SU-DHL-6 (cell line): ENCODE results near the gene EFNA5.

Experiments
- H2AFZ ChIP-seq: fragments of 200-600 bp; sonication (generic); 2 replicates; pipeline ENCODE4 v1.6.1; 2014; ENCODE audit warnings: low read depth, mild to moderate bottlenecking, moderate library complexity, mixed read lengths, antibody characterized with exemption, low read length; ENCODE audit not compliant: severe bottlenecking
- H3F3A ChIP-seq: fragments of 200-600 bp; shearing (Covaris generic); 2 replicates; pipeline ENCODE4 v1.6.0; 2016; ENCODE audit warnings: antibody characterized with exemption, mild to moderate bottlenecking; ENCODE audit not compliant: insufficient read depth
- H3K27ac ChIP-seq: fragments of 200-600 bp; sonication (generic); 2 replicates; pipeline ENCODE4 v1.5.1; 2016; ENCODE audit warnings: low read depth, mild to moderate bottlenecking, low read length, moderate library complexity, mixed read lengths
- H3K27me3 ChIP-seq: fragments of 200-600 bp; sonication (generic), shearing (Covaris generic); 2 replicates; pipeline ENCODE4 v1.6.0; 2014; ENCODE audit warnings: mild to moderate bottlenecking, low read length
- H3K36me3 ChIP-seq: fragments of 200-600 bp; sonication (generic); 2 replicates; pipeline ENCODE4 v1.6.1; 2014; ENCODE audit warnings: mild to moderate bottlenecking, low read length, mixed read lengths
- H3K4me2 ChIP-seq: fragments of 300-600, 200-600 bp; shearing (Covaris generic), sonication (generic); 2 replicates; pipeline ENCODE4 v1.6.0; 2014; ENCODE audit warnings: low read length, low read depth, mild to moderate bottlenecking; ENCODE audit not compliant: poor library complexity, severe bottlenecking
- H3K4me3 ChIP-seq: fragments of 200-600 bp; sonication (generic); 2 replicates; pipeline ENCODE4 v1.5.1; 2014; ENCODE audit warnings: antibody characterized with exemption, low read length, mild to moderate bottlenecking, mixed read lengths; ENCODE audit not compliant: insufficient read depth, poor library complexity, severe bottlenecking
- H3K79me2 ChIP-seq: fragments of 200-600 bp; sonication (generic); 2 replicates; pipeline ENCODE4 v1.6.1; 2014; ENCODE audit warnings: mild to moderate bottlenecking, low read length, moderate library complexity; ENCODE audit not compliant: insufficient read depth
- H3K9ac ChIP-seq: fragments of 200-600 bp; sonication (generic); 2 replicates; pipeline ENCODE4 v1.7.0; 2014; ENCODE audit warnings: mild to moderate bottlenecking, low read length
- H3K9me2 ChIP-seq: fragments of 200-600 bp; sonication (generic); replicated peaks from 2 replicates; pipeline ENCODE4 v1.6.1; 2014; ENCODE audit warnings: low read length; ENCODE audit not compliant: insufficient read depth
- H3K9me3 ChIP-seq: fragments of 200-600 bp; sonication (generic); 2 replicates; pipeline ENCODE4 v1.6.1; 2014; ENCODE audit warnings: low read length, mixed read lengths; ENCODE audit not compliant: insufficient read depth
- H4K20me1 ChIP-seq: fragments of 200-600 bp; sonication (generic); 2 replicates; pipeline ENCODE4 v1.6.1; 2014; ENCODE audit warnings: low read depth, mild to moderate bottlenecking, antibody characterized with exemption, low read length, moderate library complexity, mixed read lengths
- CTCF ChIP-seq: fragments of 200-600 bp; sonication (generic); IDR thresholded peaks from one replicate; pipeline ENCODE4 v1.5.1; 2017; ENCODE audit warnings: antibody characterized with exemption, mild to moderate bottlenecking, low read length, moderate library complexity; ENCODE audit not compliant: insufficient read depth, poor library complexity, severe bottlenecking
- EZH2phosphoT487 ChIP-seq: fragments of 200-600 bp; sonication (generic), shearing (Covaris generic); conservative IDR thresholded peaks from 2 replicates; pipeline ENCODE4 v1.6.1; 2018; ENCODE audit warnings: mild to moderate bottlenecking, antibody characterized with exemption, low read length, moderate library complexity, mixed read lengths

EFNA5 gene

DNA sequence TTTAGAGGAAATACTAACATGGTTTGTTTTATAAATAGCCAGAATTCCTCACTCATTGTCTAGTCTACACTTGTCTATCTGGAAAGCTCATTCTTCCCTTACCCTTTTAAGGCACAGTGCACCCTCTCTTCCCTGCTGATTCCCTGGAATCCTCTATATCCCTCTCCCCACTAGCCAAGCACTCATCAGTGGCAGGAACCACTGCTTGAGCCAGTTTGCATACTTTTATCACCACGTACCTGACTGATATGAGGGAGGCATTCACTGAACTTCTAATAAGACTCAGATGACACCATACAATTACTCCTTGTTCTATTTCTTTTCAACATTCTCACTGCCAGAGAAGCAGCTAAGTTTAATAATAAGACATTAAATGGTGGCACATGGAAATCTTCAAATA lies 134.9 kb downstream of the EFNA5 start:
- Histone ChIP-seq H3K9me2 (no peaks in the 10 kb centered on the region), H3K27me3 (no peaks in the 10 kb centered on the region), H3K27ac (no peak overlapping the region), H3K79me2 (no peaks in the 10 kb centered on the region), H3K36me3 (no peaks in the 10 kb centered on the region), H3K9me3 (no peaks in the 10 kb centered on the region), H3K9ac (no peak overlapping the region), H3F3A (no peaks in the 10 kb centered on the region), H2AFZ (no peak overlapping the region), H4K20me1 (no peaks in the 10 kb centered on the region), H3K4me3 (no peak overlapping the region), H3K4me2 (no peak overlapping the region)
- no peak for TF ChIP-seq EZH2phosphoT487

- no peak overlapping the region for H3K4me3 ChIP-seq
- H3K9ac ChIP-seq = no peak overlapping the region
- H3K36me3 ChIP-seq = no peaks in the 10 kb centered on the region
- no peaks in the 10 kb centered on the region for H3F3A ChIP-seq
- no peaks in the 10 kb centered on the region for H3K9me3 ChIP-seq
- TF ChIP-seq CTCF (no peak), EZH2phosphoT487 (no peak)
- no peaks in the 10 kb centered on the region for H4K20me1 ChIP-seq
- H3K79me2 ChIP-seq = no peaks in the 10 kb centered on the region
- no peak overlapping the region for H3K4me2 ChIP-seq
- no peak overlapping the region for H3K27ac ChIP-seq
- no peak overlapping the region for H2AFZ ChIP-seq
- H3K27me3 ChIP-seq = no peaks in the 10 kb centered on the region
- no peaks in the 10 kb centered on the region for H3K9me2 ChIP-seq
Observed at GRCh38 chr5:107533910-107534876, 136.5 kb downstream of the EFNA5 start.

GRCh38 chr5:107532916-107533315 lies 137.8 kb downstream of the EFNA5 start:
- H3K79me2 ChIP-seq = no peaks in the 10 kb centered on the region
- no peak overlapping the region for H2AFZ ChIP-seq
- H3K27ac ChIP-seq = no peak overlapping the region
- H3K4me3 ChIP-seq = no peak overlapping the region
- no peaks in the 10 kb centered on the region for H3K27me3 ChIP-seq
- no peaks in the 10 kb centered on the region for H3K9me3 ChIP-seq
- no peaks in the 10 kb centered on the region for H4K20me1 ChIP-seq
- no peak overlapping the region for H3K9ac ChIP-seq
- H3K4me2 ChIP-seq = no peak overlapping the region
- H3F3A ChIP-seq = no peaks in the 10 kb centered on the region
- no peaks in the 10 kb centered on the region for H3K9me2 ChIP-seq
- no peaks in the 10 kb centered on the region for H3K36me3 ChIP-seq
- TF ChIP-seq CTCF = no peak
- no peak for TF ChIP-seq EZH2phosphoT487
